SK-N-MC (cell line): Measurements from ENCODE around the gene UBIAD1.

Experiments used
- DNase-seq: peaks from one replicate; pipeline ENCODE4 v3.0.0-alpha.2; 2011; ENCODE audit warnings: low read depth, low spot score
- H3K27ac ChIP-seq: fragments of 200-600 bp; sonication (generic); 2 replicates; pipeline ENCODE4 v1.5.1; 2016; ENCODE audit warnings: mixed run types
- H3K36me3 ChIP-seq: fragments of 200-600 bp; sonication (generic); 2 replicates; pipeline ENCODE4 v1.6.1; 2017; ENCODE audit warnings: antibody characterized with exemption, low read length, mixed read lengths; ENCODE audit not compliant: insufficient read depth
- H3K4me3 ChIP-seq: fragments of 200-600 bp; sonication (generic); 2 replicates; pipeline ENCODE4 v1.5.1; 2016
- H3K9ac ChIP-seq: fragments of 200-600 bp; sonication (generic); 2 replicates; pipeline ENCODE4 v1.8.0; 2017; ENCODE audit warnings: mixed run types, mixed read lengths; ENCODE audit not compliant: insufficient read length
- H3K9me3 ChIP-seq: fragments of 200-600 bp; sonication (generic); 2 replicates; pipeline ENCODE4 v1.6.1; 2017; ENCODE audit warnings: low read depth, mild to moderate bottlenecking, antibody characterized with exemption, low read length, moderate library complexity, mixed read lengths
- EZH2 ChIP-seq: fragments of 200-600 bp; sonication (generic); IDR thresholded peaks from one replicate; pipeline ENCODE4 v1.6.1; 2017; ENCODE audit warnings: antibody characterized with exemption
- FOXP2 ChIP-seq: optimal IDR thresholded peaks from 2 replicates; pipeline ENCODE3; 2011; ENCODE audit warnings: mild to moderate bottlenecking, moderate library complexity; ENCODE audit not compliant: insufficient read depth; ENCODE audit errors: extremely low read length, control extremely low read depth
- POLR2AphosphoS5 ChIP-seq: IDR thresholded peaks from 2 replicates; pipeline ENCODE4 v1.6.1; 2012; ENCODE audit warnings: mild to moderate bottlenecking, low read depth, low read length, borderline replicate concordance

UBIAD1 gene

GRCh38 chr1:11272832-11273594 lies at the start of gene UBIAD1:
Gene UBIAD1 (plus strand): TSS chr1:11273198. CDS start chr1:11273532, 334 bp downstream.
- Histone ChIP-seq H3K36me3 (no peaks in the 10 kb centered on the region; the same call in 1 of the 2 replicates), H3K9me3 (no peaks in the 10 kb centered on the region), H3K4me3 (peak within 1 kb of the TSS; percentile 99), H3K27ac (peak within 1 kb of the TSS; percentile 35; the same call in 1 of the 2 replicates), H3K9ac (peak within 1 kb of the TSS; percentile 96)
- TF ChIP-seq POLR2AphosphoS5 (peak; percentile 90), EZH2 (no peak)
- peak; percentile 12 for DNase-seq

- DNase-seq, result no peak
- Histone ChIP-seq H3K27ac (peak overlapping the region; percentile 19; the same call in 1 of the 2 replicates), H3K4me3 (no peak overlapping the region), H3K9me3 (no peaks in the 10 kb centered on the region), H3K36me3 (peaks cover 63% of the 10 kb centered on the region), H3K9ac (no peak overlapping the region)
- no peak for TF ChIP-seq EZH2
- no peak for TF ChIP-seq FOXP2
- no peak for TF ChIP-seq POLR2AphosphoS5
These were observed 45.6 kb upstream of the UBIAD1 start for GRCh38 chr1:11227106-11228077.

GRCh38 chr1:11229203-11229602 lies 43.8 kb upstream of the UBIAD1 start:
- TF ChIP-seq FOXP2, result no peak
- no peak for TF ChIP-seq EZH2
- no peak for TF ChIP-seq POLR2AphosphoS5
- H3K4me3 ChIP-seq, result no peak overlapping the region
- no peaks in the 10 kb centered on the region for H3K9me3 ChIP-seq
- no peak overlapping the region for H3K27ac ChIP-seq
- no peak for DNase-seq
- no peak overlapping the region for H3K9ac ChIP-seq
- H3K36me3 ChIP-seq, result peaks cover 70% of the 10 kb centered on the region

- DNase-seq, result no peak
These were observed 39.8 kb upstream of the UBIAD1 start for GRCh38 chr1:11233208-11233607.

GRCh38 chr1:11237356-11237755 lies 35.6 kb upstream of the UBIAD1 start:
- Histone ChIP-seq H3K9ac (no peak overlapping the region), H3K4me3 (no peak overlapping the region), H3K27ac (no peak overlapping the region), H3K9me3 (no peaks in the 10 kb centered on the region), H3K36me3 (peaks cover 68% of the 10 kb centered on the region)
- TF ChIP-seq POLR2AphosphoS5 (no peak), EZH2 (no peak), FOXP2 (no peak)
- DNase-seq, result no peak

More at GRCh38 chr1:11233208-11233607, 39.8 kb upstream of the UBIAD1 start:
- H3K36me3 ChIP-seq, result peaks cover 80% of the 10 kb centered on the region
- H3K4me3 ChIP-seq, result no peak overlapping the region
- no peak overlapping the region for H3K27ac ChIP-seq
- H3K9ac ChIP-seq, result no peak overlapping the region
- TF ChIP-seq POLR2AphosphoS5, result no peak
- no peak for TF ChIP-seq EZH2
- H3K9me3 ChIP-seq, result no peaks in the 10 kb centered on the region

- Histone ChIP-seq H3K36me3 (peaks cover 69% of the 10 kb centered on the region), H3K4me3 (no peak overlapping the region), H3K9ac (no peak overlapping the region), H3K9me3 (no peaks in the 10 kb centered on the region), H3K27ac (no peak overlapping the region)
- no peak for TF ChIP-seq POLR2AphosphoS5
- no peak for TF ChIP-seq EZH2
- TF ChIP-seq FOXP2, result no peak
- no peak for DNase-seq
These were observed 34.7 kb upstream of the UBIAD1 start for GRCh38 chr1:11238311-11238710.

GRCh38 chr1:11245248-11245647 lies 27.8 kb upstream of the UBIAD1 start:
- no peak overlapping the region for H3K4me3 ChIP-seq
- H3K9ac ChIP-seq, result no peak overlapping the region
- no peak overlapping the region for H3K27ac ChIP-seq
- TF ChIP-seq FOXP2 (no peak), POLR2AphosphoS5 (no peak), EZH2 (no peak)
- DNase-seq, result no peak
- no peaks in the 10 kb centered on the region for H3K9me3 ChIP-seq
- H3K36me3 ChIP-seq, result peaks cover 50% of the 10 kb centered on the region

- Histone ChIP-seq H3K36me3 (peaks cover 47% of the 10 kb centered on the region), H3K27ac (no peak overlapping the region)
- no peak for DNase-seq
These were observed 26.9 kb upstream of the UBIAD1 start for GRCh38 chr1:11245904-11246719.

More at GRCh38 chr1:11245904-11246719, 26.9 kb upstream of the UBIAD1 start:
- Histone ChIP-seq H3K4me3 (no peak overlapping the region), H3K9ac (no peak overlapping the region), H3K9me3 (no peaks in the 10 kb centered on the region)
- no peak for TF ChIP-seq FOXP2
- no peak for TF ChIP-seq EZH2
- TF ChIP-seq POLR2AphosphoS5, result no peak
